Neural cell (in vitro differentiated cells): ENCODE measurements around the gene AGAP2. TPM values are rescaled to one million over a fixed set of nuclear protein-coding genes. Genes with fewer than 3 reads are reported as not detected.

Source experiments
- H2AFZ ChIP-seq: fragments of 200-600, 300-800 bp; sonication (generic), shearing (Covaris generic); 2 replicates; pipeline ENCODE4 v1.6.0; 2014; ENCODE audit warnings: low read depth, mild to moderate bottlenecking, antibody characterized with exemption, low read length, moderate library complexity
- H3F3A ChIP-seq: fragments of 200-600 bp; shearing (Covaris generic); 2 replicates; pipeline ENCODE4 v1.6.1; 2016; ENCODE audit warnings: mild to moderate bottlenecking, moderate library complexity, mixed read lengths, antibody characterized with exemption, low read length; ENCODE audit not compliant: insufficient read depth, poor library complexity, severe bottlenecking
- H3K27ac ChIP-seq: fragments of 200-600, 300-800 bp; sonication (generic), shearing (Covaris generic); 2 replicates; pipeline ENCODE4 v1.5.1; 2014; ENCODE audit warnings: mild to moderate bottlenecking, low read length, moderate library complexity
- H3K27me3 ChIP-seq: fragments of 300-800, 200-600 bp; sonication (generic), shearing (Covaris generic); 2 replicates; pipeline ENCODE4 v1.6.0; 2014; ENCODE audit warnings: mild to moderate bottlenecking, low read depth, low read length, moderate library complexity; ENCODE audit not compliant: insufficient read depth
- H3K36me3 ChIP-seq: fragments of 300-800, 200-600 bp; sonication (generic), shearing (Covaris generic); 2 replicates; pipeline ENCODE4 v1.5.1; 2014; ENCODE audit warnings: mild to moderate bottlenecking, antibody characterized with exemption, low read length, moderate library complexity; ENCODE audit not compliant: insufficient read depth
- H3K4me2 ChIP-seq: fragments of 300-800, 200-600 bp; sonication (generic), shearing (Covaris generic); 2 replicates; pipeline ENCODE4 v1.6.0; 2014; ENCODE audit warnings: mild to moderate bottlenecking, low read length
- H3K4me3 ChIP-seq: fragments of 300-800, 200-600 bp; sonication (generic), shearing (Covaris generic); 2 replicates; pipeline ENCODE4 v1.5.1; 2014; ENCODE audit warnings: mild to moderate bottlenecking, low read length, moderate library complexity
- H3K79me2 ChIP-seq: fragments of 200-600 bp; shearing (Covaris generic); replicated peaks from 2 replicates; pipeline ENCODE4 v1.6.0; 2014; ENCODE audit warnings: mild to moderate bottlenecking, low read length, moderate library complexity; ENCODE audit not compliant: insufficient read depth
- H3K9ac ChIP-seq: fragments of 300-800, 200-600 bp; sonication (generic), shearing (Covaris generic); 2 replicates; pipeline ENCODE4 v1.6.1; 2016; ENCODE audit warnings: mild to moderate bottlenecking, low read length, mixed read lengths
- H3K9me2 ChIP-seq: fragments of 200-600 bp; shearing (Covaris generic); 2 replicates; pipeline ENCODE4 v1.6.1; 2016; ENCODE audit warnings: mild to moderate bottlenecking, low read length, mixed read lengths; ENCODE audit not compliant: insufficient read depth
- H3K9me3 ChIP-seq: fragments of 200-600, 300-800 bp; sonication (generic), shearing (Covaris generic); 2 replicates; pipeline ENCODE4 v1.6.1; 2016; ENCODE audit warnings: mild to moderate bottlenecking, mixed run types, low read length, moderate library complexity, mixed read lengths
- H4K20me1 ChIP-seq: fragments of 200-600 bp; shearing (Covaris generic); 2 replicates; pipeline ENCODE4 v1.6.1; 2016; ENCODE audit warnings: mild to moderate bottlenecking, mixed run types; ENCODE audit not compliant: insufficient read depth
- EP300 ChIP-seq: fragments of 450-650 bp; conservative IDR thresholded peaks from 2 replicates; pipeline ENCODE4 v1.6.1; 2014; ENCODE audit warnings: antibody characterized with exemption, mild to moderate bottlenecking, moderate library complexity; ENCODE audit not compliant: poor library complexity, severe bottlenecking
- EZH2 ChIP-seq: fragments of 200-600, 300-800 bp; shearing (Covaris generic), sonication (generic); IDR thresholded peaks from 2 replicates; pipeline ENCODE4 v1.6.1; 2014; ENCODE audit warnings: antibody characterized with exemption, low read length, borderline replicate concordance, mild to moderate bottlenecking; ENCODE audit not compliant: insufficient read depth, poor library complexity, severe bottlenecking
- MXI1 ChIP-seq: fragments of 450-650 bp; conservative IDR thresholded peaks from 2 replicates; pipeline ENCODE4 v1.6.1; 2014; ENCODE audit warnings: antibody characterized with exemption, mild to moderate bottlenecking; ENCODE audit not compliant: poor library complexity, severe bottlenecking
- POLR2AphosphoS5 ChIP-seq: IDR thresholded peaks from 2 replicates; pipeline ENCODE4 v1.6.1; 2012
- RAD21 ChIP-seq: fragments of 450-650 bp; conservative IDR thresholded peaks from 2 replicates; pipeline ENCODE4 v1.6.1; 2014; ENCODE audit warnings: antibody characterized with exemption, mild to moderate bottlenecking, moderate library complexity
- SMC3 ChIP-seq: fragments of 450-650 bp; conservative IDR thresholded peaks from 2 replicates; pipeline ENCODE4 v1.6.1; 2014; ENCODE audit warnings: antibody characterized with exemption, mild to moderate bottlenecking, moderate library complexity; ENCODE audit not compliant: poor library complexity
- TAF1 ChIP-seq: IDR thresholded peaks from 2 replicates; pipeline ENCODE4 v1.6.1; 2012; ENCODE audit warnings: low read depth
- polyA plus RNA-seq: library from polyadenylated mRNA; depleted of rRNA; stranded (reverse); fragments of >200 nt; gene quantifications from 2 replicates; pipeline ENCODE4 v1.2.3, GENCODE V29; 2014
- TF ChIP-seq, protein P1 (sequence below): fragments of 450-650 bp; IDR thresholded peaks from 2 replicates; pipeline ENCODE4 v1.5.1; 2014; ENCODE audit warnings: antibody characterized with exemption, mild to moderate bottlenecking, moderate library complexity; ENCODE audit not compliant: poor library complexity, severe bottlenecking
- TF ChIP-seq, protein P2 (sequence below): IDR thresholded peaks from 2 replicates; pipeline ENCODE4 v1.6.1; 2012; ENCODE audit warnings: borderline replicate concordance

Gene AGAP2
- polyA plus RNA-seq, 1 donor from 2014 or later, result 19.3 TPM

DNA sequence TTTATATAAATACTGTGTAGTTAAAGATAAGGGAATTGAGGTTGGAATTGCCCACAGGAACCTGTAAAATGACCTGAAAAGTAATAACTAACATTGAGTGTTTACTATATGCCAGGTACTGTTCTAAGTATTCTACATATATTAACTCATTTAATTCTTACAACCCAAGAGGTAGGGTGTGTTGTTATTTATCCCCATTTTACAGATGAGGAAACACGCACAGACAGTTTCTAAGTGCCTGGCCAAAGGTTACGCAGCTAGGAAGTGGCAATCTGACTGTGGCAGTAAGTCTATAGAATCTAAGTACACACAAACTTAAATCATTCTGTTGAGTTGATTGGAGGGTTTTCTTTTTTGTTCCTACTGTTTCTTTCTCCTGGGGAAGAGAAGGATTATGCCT is 5.2 kb upstream of the AGAP2 start:
- Histone ChIP-seq H3K9me3 (no peaks in the 10 kb centered on the region), H4K20me1 (no peaks in the 10 kb centered on the region), H3K79me2 (no peaks in the 10 kb centered on the region), H3K4me2 (no peak overlapping the region), H3K36me3 (peaks cover 7% of the 10 kb centered on the region), H3K27me3 (no peaks in the 10 kb centered on the region), H3K9ac (peak overlapping the region; percentile 87), H3K9me2 (no peaks in the 10 kb centered on the region), H3K4me3 (peak overlapping the region; percentile 71), H3K27ac (peak overlapping the region; percentile 94), H3F3A (no peaks in the 10 kb centered on the region), H2AFZ (no peak overlapping the region)
- TF ChIP-seq EZH2 (no peak), SMC3 (no peak), TAF1 (no peak), EP300 (no peak), POLR2AphosphoS5 (no peak), RAD21 (no peak), MXI1 (no peak)
- TF ChIP-seq, protein P1, sequence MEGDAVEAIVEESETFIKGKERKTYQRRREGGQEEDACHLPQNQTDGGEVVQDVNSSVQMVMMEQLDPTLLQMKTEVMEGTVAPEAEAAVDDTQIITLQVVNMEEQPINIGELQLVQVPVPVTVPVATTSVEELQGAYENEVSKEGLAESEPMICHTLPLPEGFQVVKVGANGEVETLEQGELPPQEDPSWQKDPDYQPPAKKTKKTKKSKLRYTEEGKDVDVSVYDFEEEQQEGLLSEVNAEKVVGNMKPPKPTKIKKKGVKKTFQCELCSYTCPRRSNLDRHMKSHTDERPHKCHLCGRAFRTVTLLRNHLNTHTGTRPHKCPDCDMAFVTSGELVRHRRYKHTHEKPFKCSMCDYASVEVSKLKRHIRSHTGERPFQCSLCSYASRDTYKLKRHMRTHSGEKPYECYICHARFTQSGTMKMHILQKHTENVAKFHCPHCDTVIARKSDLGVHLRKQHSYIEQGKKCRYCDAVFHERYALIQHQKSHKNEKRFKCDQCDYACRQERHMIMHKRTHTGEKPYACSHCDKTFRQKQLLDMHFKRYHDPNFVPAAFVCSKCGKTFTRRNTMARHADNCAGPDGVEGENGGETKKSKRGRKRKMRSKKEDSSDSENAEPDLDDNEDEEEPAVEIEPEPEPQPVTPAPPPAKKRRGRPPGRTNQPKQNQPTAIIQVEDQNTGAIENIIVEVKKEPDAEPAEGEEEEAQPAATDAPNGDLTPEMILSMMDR, result no peak
- TF ChIP-seq, protein P2, sequence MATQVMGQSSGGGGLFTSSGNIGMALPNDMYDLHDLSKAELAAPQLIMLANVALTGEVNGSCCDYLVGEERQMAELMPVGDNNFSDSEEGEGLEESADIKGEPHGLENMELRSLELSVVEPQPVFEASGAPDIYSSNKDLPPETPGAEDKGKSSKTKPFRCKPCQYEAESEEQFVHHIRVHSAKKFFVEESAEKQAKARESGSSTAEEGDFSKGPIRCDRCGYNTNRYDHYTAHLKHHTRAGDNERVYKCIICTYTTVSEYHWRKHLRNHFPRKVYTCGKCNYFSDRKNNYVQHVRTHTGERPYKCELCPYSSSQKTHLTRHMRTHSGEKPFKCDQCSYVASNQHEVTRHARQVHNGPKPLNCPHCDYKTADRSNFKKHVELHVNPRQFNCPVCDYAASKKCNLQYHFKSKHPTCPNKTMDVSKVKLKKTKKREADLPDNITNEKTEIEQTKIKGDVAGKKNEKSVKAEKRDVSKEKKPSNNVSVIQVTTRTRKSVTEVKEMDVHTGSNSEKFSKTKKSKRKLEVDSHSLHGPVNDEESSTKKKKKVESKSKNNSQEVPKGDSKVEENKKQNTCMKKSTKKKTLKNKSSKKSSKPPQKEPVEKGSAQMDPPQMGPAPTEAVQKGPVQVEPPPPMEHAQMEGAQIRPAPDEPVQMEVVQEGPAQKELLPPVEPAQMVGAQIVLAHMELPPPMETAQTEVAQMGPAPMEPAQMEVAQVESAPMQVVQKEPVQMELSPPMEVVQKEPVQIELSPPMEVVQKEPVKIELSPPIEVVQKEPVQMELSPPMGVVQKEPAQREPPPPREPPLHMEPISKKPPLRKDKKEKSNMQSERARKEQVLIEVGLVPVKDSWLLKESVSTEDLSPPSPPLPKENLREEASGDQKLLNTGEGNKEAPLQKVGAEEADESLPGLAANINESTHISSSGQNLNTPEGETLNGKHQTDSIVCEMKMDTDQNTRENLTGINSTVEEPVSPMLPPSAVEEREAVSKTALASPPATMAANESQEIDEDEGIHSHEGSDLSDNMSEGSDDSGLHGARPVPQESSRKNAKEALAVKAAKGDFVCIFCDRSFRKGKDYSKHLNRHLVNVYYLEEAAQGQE, result no peak

DNA sequence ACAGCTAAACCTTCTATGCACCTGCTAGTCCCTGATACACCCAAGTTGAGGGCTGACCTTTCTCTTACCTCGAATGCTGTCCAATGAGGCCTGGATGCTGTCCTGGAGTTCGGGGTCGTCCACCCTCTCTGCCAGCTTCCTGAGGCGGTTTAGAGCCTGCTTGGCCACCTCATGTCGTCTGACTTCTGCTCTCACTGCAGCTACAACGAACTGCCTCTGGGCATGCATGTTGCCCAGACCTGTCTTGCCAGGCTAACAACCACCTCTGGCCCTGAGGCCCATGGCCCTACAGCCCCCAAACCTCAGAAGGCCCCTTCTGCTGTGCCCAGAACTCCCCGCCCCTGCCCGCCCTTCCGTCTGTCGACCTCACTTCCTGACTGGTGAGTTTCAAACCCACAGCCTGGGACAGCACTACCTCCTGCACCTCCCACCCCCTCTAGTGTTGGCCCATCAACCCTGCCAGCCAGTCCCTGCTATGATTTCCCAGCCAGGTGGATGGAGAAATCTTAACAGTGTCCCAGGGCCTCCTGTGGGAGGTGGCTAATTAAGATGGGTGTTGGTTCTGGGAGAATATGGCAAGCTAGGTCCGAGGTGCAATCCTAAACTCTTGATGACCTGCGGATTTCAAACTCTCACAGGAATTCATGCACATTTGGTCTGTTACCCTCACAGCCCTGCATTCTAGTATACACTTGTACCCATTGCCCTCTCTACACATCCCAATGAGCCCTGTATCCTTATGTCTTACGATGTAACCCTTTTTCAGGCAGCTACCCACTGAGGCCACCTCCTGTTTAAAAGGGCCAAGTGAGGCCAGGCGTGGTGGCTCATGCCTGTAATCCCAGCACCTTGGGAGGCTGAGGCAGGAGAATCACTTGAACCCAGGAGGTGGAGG is 3.5 kb upstream of the AGAP2 start:
- Histone ChIP-seq H3K9me3 (no peaks in the 10 kb centered on the region), H3K9me2 (no peaks in the 10 kb centered on the region), H3K9ac (no peak overlapping the region), H3K79me2 (no peaks in the 10 kb centered on the region), H2AFZ (no peak overlapping the region), H3K27me3 (peaks cover 10% of the 10 kb centered on the region), H3K4me3 (no peak overlapping the region), H3K4me2 (no peak overlapping the region), H3F3A (no peaks in the 10 kb centered on the region), H3K27ac (no peak overlapping the region), H4K20me1 (peaks cover 5% of the 10 kb centered on the region), H3K36me3 (peaks cover 3% of the 10 kb centered on the region)
- TF ChIP-seq TAF1 (no peak), EZH2 (no peak), RAD21 (no peak), MXI1 (no peak), SMC3 (no peak), POLR2AphosphoS5 (no peak)
- TF ChIP-seq, protein P2, result no peak
- TF ChIP-seq, protein P1, result no peak
